ENCODE data around the gene TSNAXIP1.
A peak's percentile ranks its signal among the peaks of the same experiment; 100 is the strongest.

TSNAXIP1 gene

GRCh38 chr16:67762385-67762784, 44.3 kb upstream of the TSNAXIP1 start:
- no peak overlapping the region for H3K4me3 ChIP-seq (replicated peaks in 1 of 2; ENCODE audit: low read depth in 2 of 2, low read length in 2 of 2)
- TF ChIP-seq CTCF (IDR thresholded peaks at IDR 0.05; ENCODE audit: low read depth, low read length) = no peak

GRCh38 chr16:67763066-67763465, 43.6 kb upstream of the TSNAXIP1 start:
- no peak for TF ChIP-seq CTCF (IDR thresholded peaks at IDR 0.05; ENCODE audit: low read depth, low read length)
- H3K4me3 ChIP-seq (replicated peaks in 1 of 2; ENCODE audit: low read depth in 2 of 2, low read length in 2 of 2) = no peak overlapping the region
- no peak for DNase-seq (ENCODE audit: low read depth in 2 of 2)

More at GRCh38 chr16:67762385-67762784, 44.3 kb upstream of the TSNAXIP1 start:
- DNase-seq (ENCODE audit: low read depth in 2 of 2) = no peak

- H3K4me3 ChIP-seq (replicated peaks in 1 of 2; ENCODE audit: low read depth in 2 of 2, low read length in 2 of 2) = no peak overlapping the region
- no peak for TF ChIP-seq CTCF (IDR thresholded peaks at IDR 0.05; ENCODE audit: low read depth, low read length)
- peak in 1 of 2 donors; percentile 13 for DNase-seq (ENCODE audit: low read depth in 2 of 2)
These were observed 42.5 kb upstream of the TSNAXIP1 start for GRCh38 chr16:67764158-67764667.

GRCh38 chr16:67766291-67766690, 40.4 kb upstream of the TSNAXIP1 start:
- H3K4me3 ChIP-seq (replicated peaks in 1 of 2; ENCODE audit: low read depth in 2 of 2, low read length in 2 of 2) = no peak overlapping the region
- no peak for TF ChIP-seq CTCF (IDR thresholded peaks at IDR 0.05; ENCODE audit: low read depth, low read length)

GRCh38 chr16:67767953-67768352, 38.7 kb upstream of the TSNAXIP1 start:
- no peak for TF ChIP-seq CTCF (IDR thresholded peaks at IDR 0.05; ENCODE audit: low read depth, low read length)
- no peak overlapping the region for H3K4me3 ChIP-seq (replicated peaks in 1 of 2; ENCODE audit: low read depth in 2 of 2, low read length in 2 of 2)
- DNase-seq (ENCODE audit: low read depth in 2 of 2) = peak; percentile 69 to 86

More at GRCh38 chr16:67766291-67766690, 40.4 kb upstream of the TSNAXIP1 start:
- no peak for DNase-seq (ENCODE audit: low read depth in 2 of 2)

- DNase-seq (ENCODE audit: low read depth in 2 of 2) = peak; percentile 56 to 65
- H3K4me3 ChIP-seq (replicated peaks in 1 of 2; ENCODE audit: low read depth in 2 of 2, low read length in 2 of 2) = no peak overlapping the region
- TF ChIP-seq CTCF (IDR thresholded peaks at IDR 0.05; ENCODE audit: low read depth, low read length) = no peak
These were observed 36.2 kb upstream of the TSNAXIP1 start for GRCh38 chr16:67770346-67770991.

All from cardiac fibroblast (primary cell).